ENCODE data around the gene FAM180A.
"Not testable (repeated sequence)": the region's sequence is repeated elsewhere in the genome, so short reads cannot be mapped to it uniquely, and the experiment has no call there.

FAM180A gene

DNA sequence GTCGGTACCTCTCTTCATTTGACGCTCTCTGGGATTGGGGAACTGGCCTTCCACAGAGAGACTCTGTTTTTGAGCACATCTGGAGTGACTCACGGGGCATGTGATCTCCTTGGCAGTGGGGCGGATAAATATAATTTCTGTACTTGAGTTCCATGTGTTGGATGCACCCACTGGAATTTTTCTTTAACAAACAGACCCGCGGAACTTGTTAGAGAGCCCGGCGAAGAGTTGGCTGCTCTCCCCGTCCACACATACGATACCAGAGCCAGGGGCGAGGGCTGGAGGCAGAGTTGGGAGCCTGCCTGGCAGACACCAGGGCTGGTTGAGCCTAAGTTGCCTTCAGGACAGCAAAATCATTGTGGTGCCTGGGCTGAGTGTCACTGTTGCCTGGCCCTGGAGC, at the start of gene FAM180A:
Gene FAM180A, minus strand, starts transcription at position 44 of the 400 bp plus-strand sequence. CDS start 233 bp downstream, outside the sequence.
- DNase-seq, result no peak

DNA sequence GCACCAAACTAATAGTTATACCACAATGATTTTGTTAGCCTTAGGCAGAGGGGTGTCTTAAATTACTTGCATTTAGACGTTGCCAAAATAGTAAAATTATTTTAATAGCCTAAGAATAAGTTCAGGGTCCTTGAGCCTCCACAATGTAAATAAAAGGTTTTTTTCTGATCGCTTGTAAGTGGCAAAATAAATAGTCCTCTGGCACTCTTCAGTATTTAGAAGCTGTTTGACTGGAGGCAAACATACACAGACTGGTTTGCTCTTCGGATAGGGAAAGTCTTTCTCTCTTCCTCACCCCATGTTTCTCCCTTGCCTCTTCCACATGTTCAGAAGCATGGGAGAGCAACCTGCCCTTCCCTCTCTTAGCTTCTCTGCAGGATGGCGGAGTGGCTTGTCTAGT, 49.5 kb upstream of the FAM180A start:
- no peak for DNase-seq

DNA sequence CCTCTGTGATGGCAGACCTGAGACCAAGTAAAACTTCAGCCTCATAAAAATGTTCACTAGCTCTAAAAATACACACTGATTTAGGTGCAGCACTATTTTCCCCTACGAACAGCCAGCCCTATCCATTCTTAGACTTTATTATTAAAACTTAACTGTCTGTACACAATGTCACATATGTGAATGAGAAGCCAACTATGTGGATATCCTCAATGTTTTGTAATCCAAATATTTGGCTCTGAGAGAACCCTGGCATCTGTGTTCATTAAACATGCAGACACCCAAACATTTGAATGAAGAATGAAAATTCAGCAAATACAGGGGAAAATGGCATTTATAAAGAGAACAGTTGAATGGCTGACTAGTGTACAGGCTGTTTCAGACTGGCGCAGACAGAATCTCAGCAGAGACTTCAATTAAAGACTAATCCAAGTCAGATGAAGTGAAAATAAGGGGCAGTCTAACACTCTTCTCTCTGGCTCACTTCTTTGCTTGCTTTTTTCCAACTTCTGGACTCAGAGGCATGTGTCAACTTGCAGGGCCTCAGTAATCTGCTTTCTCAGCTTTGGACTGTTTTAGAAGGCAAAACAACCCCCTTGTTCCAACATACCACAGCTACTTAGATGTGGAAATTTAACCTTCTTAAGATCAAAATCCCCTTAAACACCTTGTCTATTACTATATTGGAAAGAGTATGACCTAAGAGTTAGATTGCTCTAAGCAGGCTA, 47.4 kb upstream of the FAM180A start:
- DNase-seq, result no peak

DNA sequence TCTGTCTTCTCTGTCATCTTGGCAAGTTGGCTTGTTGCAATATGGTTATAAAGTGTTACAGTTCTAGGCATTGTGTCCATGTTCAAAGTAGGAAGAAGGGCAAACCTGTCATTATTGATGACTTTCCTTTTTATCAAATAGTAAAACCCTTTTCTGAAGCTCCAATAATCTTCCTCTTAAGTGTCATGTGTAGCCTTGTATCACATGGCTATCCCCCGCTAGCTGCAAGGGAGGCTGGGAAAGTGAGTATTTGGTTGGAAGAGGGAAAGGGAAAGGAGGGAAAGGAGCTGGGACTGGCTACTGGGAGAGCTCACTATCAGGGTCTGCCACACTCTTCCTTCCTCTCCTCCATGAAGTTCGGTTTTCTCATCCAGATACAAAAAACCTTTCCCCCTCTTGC, 45.2 kb upstream of the FAM180A start:
- DNase-seq, result no peak

DNA sequence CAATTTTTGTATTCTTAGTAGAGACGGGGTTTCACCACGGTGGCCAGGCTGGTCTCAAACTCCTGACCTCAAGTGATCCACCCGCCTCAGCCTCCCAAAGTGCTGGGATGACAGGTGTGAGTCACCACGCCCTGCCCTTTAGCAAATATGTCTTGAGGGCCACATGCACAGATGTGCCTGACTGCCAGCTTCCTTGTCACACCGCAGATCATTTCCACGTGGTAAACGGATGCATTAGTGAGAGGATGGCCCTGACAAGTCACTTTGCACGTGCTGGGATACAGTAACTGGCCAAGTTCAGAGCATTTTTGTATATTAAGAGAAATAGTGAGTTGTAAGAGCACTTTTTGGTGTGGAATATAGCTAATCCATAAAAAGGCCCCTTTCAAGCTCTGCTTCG, 44.3 kb upstream of the FAM180A start:
- no peak for DNase-seq

DNA sequence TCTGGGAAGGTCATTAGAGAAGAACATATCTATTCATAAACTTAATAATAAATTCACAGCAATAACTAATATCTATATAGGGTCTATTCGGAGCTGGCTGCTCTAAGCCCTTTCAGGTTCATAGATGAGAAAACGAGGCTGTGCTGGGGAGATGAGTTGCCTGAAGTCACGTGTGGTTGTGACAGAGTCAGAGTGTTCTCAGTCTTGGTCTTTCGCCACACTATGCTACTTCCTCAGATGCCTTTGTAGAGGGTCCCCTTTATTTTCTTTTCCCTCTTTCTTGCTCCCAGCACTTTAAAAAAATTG, 43.7 kb upstream of the FAM180A start:
- DNase-seq, result no peak

DNA sequence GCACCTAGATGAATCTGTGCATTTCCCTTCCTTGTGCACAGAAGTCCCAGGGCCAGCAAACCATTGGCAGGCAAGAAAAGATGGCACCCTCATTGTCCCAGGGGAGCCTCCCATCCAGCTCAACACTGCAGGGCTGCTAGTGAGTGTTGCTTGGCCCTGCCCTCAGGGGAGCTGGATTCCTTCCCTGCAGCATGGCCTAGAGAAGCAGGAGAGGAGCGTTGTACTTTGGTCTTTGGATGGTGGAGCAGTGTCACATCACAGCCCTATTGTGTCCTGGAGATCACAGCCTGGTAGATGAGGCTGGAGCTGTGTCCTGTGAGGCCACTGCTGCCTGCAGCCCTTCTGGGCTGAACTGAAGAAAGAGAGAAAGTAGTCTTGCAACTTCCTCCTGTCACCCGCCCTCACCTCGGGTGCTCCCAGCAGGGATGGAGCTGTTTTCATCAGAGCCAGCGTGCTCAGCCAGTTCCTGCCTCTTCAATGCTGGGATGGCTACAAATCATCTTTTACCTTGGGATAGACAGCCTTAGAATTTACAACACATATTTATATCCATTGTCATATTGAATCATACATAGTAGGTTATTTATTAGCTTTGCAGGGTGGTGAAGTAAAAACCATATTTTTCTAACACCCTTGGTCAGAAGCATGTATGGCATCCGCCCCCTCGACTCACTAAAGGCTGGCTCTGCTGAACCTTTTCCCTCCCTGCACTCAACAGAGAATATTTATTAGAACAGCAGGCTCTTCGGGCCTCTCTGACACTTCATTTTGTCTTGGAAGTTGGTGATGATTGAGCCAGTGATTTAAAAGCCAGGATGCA, 43.1 kb upstream of the FAM180A start:
- no peak for DNase-seq

DNA sequence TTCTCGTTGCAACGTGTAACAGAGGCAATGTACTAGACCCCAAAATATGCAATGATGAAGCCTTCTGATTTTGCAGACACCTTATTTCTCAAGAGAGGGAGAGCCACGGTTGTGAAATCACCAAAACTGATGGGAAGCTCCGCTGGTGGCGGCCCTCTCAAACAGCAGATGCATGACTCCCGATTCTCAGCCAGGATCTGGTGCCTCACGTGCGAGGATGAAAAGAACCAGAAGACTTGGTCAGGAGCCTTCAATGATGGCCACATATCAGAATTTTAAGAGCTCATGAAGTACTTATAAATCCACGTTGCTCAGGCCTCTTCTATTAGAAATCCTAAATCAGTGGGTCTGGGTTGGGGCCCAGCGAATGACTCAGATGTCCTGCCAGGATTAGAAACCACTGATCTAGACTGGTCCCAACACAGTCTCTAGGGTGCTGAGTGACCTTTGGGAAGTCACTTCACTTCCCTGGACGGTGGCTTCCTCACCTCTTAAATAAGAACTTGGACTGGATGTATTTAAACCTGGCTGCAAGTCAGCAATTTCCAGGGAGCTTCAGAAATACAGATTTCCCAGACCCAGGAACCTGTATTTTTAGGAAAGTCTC, 41.9 kb upstream of the FAM180A start:
- no peak for DNase-seq

DNA sequence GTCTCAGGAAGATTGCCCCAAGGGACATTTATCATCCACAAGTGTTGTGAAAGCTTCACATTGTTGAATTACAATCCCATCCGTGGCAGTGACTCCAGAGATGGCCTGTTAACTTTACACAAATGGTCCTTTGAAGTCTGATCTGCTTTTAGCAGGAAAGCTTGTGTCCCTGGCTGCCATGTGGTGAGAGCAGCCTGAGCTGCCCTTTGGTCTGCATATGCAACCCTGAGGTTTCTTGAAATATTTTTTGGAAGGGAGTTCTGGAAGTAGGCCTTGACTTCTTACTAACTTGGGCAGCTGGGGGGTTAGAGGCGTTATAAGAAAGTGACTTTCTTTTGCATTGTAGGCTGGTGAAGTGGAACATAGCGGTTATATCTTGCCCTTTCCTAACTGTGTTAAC, 41.3 kb upstream of the FAM180A start:
- no peak for DNase-seq

DNA sequence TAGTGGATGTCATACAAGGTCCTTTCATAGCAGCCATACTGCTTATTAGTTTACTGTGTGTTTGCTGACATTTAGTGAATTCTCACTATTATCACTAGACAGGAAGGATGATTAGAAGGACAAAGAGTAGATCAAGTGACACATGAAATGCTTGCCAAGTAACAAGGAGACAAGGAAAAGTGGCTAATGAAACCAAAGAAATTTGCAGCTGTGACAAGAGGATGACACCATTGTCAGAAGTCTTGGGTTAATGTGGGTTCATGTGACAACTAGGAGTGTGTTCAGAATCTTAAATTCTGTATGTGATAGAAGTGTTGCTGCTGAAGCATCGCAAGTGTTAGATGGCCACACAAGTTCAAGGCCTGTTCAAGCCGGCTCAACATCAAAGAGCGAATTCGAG, 40.8 kb upstream of the FAM180A start:
- no peak for DNase-seq

DNA sequence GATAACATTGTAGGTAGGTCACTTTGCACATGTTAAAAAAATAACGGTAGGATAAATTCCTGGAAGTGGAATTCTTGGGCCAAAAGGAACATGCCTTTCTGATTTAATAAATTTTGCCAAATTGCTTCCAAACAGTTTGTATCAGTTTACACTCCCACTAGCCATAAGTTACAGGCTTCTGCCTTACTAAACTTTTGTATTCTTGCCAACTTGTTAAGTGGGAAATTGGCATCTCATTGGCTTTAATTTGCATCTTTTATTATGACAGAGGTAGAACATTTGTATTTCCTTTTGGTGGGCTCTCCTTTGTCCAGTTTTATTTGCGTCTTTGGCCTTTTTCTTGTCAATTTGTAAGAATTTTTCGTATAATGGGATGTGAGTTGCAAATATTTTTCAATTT, 38.3 kb upstream of the FAM180A start:
- no peak for DNase-seq

DNA sequence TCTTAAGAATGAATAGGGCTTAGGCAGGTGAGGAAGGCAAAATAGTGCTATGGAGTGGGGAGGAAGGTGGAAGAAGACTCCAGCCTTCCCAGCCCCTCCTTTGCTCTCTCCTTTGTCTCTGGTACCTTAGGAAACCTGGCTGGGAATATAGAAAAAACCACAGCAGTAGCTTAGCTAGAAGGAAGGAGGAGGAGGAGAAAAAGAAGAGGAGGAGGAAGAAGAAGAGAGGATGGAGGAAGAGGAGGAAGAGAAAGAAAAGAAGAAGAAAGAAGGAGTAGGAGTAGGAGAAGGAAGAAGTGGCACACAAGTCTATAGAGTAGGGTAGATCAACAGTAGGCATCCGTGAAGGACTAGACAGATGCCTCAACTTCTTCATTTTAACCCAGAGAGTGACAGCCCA, 36.5 kb upstream of the FAM180A start:
- DNase-seq, result no peak

DNA sequence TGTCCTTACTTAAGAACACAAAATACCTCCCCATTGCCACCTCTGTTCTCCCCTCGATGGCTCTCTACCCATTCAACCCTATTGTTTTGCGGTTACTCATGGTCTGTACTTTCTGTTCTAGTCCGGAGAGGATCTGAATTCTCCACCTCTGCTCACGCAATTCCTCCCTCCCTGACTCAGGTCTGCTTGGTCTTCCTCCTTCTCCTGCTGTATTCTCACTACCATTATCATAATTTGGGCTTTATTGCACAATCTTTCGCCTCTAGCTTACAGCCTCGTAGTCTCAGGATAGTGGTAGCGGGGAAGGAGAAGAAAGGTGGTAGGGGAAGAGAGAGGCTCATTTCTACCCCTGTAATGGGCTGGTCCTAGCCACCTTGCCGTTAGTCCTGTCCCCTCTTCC, 35.4 kb upstream of the FAM180A start:
- no peak for DNase-seq

DNA sequence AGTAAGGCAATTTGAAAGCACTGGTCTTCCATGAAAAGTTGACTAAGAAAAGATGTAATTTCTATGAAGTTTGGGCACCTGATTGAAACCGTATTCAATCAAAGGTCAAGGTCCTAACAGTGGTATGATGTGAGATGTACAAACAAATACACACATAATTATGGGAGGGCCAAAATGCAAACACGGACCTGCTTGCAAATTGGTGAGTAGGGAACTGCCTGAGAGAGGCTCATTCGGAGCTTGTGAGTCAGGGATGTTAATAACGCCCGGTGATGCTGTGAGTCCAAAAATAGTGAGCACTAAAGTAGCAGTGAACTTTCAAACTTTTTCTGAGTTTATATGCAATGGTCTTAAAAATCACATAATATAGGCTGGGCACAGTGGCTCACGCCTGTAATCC, 34.2 kb upstream of the FAM180A start:
- DNase-seq, result no peak

DNA sequence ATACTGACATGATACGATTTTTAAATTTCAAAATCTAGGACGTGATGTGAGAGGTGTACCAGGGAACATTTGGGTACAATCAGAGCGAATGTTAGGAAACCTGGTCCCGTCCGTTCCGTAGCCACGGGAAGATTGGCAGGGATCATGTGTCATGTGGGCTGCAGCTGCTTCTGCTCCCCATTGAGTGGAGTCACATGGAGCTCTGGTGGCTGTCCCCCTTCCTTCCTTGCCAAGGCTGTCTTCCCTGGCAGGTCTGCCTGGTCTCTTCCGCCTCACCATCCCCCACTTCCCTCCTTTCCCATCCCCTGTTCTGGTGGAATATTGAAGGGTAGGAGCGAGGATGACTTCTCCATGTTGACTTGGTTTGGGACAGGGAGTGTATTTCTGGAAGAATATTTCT, 33.8 kb upstream of the FAM180A start:
- no peak for DNase-seq

DNA sequence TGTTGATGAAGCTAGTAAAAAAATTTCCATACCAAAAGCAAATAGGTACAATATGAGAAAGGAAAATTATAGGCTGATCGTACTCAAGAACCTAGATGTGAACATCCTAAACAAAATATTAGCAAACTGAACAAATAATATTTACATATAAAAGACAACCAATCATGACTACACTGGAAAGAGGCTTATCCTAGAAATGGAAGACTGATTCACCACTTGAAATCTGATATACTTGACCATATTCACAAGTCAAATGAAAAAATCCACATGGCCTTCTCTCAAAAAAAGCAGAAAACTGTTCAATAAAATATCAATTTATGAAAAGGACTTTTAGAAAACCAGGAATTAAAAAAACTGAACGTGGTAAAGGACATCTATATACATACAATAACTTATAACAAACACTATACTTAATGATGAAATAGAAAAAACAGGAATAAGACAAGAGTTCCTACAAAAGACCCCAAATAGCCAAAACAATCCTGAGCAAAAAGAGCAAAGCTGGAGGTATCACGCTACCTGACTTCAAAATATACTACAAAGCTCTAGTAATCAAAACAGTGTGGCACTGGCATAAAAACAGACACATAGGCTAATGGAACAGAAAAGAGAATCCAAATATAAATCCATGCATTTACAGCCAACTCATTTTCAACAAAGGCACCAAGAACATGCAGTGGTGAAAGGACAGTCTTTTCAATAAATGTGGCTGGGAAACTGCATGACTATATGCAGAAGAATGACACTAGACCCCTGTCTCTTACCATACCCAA, 29.2 kb upstream of the FAM180A start:
- DNase-seq, result no peak

DNA sequence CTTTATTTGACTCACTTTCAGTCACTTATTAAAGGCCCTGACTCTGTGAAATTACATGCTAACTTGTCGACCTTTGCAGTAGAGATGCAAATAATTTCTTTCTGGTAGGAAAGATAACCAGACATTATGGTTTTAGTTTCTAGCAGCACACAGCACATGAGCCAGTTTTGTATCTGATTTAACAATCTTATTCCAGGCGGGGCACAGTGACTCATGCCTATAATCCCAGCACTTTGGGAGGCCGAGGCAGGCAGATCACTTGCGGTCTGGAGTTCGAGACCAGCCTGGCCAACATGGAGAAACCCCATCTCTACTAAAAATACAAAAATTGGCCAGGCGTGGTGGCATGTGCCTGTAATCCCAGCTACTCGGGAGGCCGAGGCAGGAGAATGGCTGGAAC, 27.3 kb upstream of the FAM180A start:
- not testable (repeated sequence) for DNase-seq

DNA sequence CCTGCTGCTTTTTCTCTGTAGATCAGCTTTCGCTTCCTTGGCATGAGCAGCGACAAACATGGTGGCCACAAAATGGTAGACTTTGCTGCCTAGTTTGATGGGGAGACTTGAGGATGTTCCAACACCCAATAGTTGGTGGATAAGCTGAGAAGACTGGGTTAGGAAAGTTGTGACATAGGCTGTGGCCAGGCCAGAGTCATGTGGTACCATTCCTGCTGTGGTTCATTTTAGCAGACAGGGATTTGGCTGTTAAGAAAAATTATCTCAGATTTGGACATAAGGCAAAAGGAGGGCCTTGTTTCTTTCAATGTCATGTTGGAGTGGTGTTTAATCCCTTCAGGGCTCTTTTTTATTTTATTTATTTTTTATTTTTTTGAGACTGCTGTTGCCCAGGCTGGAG, 26.6 kb upstream of the FAM180A start:
- DNase-seq, result no peak

DNA sequence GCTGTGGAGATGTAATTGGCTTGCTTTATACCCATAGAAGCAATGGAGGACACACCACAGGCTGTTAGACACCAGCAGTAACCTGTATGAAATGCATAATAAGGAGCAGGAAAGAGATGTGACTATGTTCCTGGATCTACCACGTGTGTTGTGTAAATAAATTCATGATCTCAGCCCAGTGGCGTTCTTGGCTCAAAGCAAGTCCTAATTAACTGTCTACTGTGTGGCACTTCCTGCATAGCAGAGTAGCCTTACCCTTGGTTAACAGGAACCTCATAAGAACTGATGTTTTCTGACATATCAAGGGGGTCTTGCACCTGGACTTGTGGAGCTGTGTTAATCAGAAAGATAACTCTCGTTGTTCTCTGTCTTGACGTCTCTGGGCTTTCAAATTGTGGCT, 25.7 kb upstream of the FAM180A start:
- no peak for DNase-seq

DNA sequence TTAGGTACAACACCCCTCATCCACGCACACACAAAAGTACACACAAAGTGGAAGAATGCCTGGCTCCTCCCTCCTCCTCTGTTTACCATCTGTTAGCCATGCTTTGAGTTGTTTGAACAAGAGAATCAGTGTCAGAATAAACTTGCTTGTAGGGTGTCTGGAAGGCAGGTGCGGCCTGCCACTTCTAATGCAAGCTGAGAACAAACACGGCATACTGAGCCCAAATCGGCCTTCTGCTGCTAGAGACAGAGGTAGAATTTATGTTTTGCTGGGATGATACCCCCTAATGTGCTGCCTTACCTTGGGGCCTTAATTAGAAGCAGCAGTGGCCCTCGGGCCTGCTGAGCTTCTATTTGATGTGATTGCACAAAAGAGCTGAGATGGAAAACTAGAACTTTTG, 24.9 kb upstream of the FAM180A start:
- DNase-seq, result no peak

DNA sequence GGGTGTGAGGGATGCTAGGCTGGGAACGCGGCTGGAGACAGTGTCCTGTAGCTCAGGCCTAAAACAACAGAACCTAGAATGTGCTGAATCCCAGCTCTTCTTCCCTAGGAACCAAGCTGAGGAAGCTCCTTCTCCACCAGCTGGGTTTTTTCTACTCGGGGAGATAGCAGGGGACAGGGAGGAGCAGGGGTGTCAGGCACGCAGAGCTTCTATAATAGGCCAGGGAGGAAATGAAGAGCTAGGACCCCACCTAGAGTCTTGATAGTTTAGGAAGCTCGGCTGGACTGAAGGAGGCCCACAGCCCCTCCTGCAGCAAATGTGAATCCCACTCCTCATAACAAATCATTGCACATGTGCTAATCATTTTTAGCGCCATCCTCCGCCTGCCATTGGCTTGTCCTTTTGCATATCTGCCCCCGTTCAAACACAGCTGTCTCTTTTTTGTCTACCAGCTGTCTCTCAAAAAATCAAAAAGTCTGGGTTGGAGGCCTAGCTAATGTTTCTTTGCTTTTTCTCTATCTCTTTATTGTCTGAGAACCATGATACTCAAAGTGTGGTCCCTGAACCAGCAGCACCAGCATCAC, 24.1 kb upstream of the FAM180A start:
- DNase-seq, result no peak

DNA sequence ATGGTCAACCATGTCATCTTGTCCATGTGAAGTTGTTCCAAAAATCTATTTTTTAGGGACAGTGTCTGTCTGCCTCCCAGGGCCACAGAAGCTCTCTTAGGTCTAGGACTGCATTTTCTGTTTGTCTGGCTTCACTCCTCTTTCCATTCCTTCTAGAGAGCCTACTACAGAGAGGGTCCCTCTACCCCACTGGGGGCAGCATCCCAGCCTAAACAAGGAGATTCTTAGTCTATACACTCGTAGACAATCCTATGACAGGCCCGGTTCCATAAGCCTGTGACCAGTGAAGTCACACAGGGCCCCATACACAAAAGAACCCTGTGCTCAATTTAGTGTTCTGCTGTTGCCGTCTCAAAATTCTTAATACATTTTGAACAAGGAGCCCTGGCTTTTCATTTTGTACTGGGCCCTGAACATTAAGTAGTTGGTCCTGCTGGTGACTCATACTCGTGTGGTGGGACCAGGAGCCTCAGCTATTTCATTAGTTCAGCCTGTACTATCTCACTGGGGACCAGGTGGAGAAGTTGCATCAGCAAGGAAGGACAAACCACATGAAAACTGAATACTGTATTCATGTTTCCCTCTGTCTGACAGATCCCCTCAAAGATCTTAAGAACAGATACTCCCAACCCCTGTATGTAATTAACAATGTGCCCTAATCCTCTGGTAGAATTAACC, 23.5 kb upstream of the FAM180A start:
- no peak for DNase-seq

DNA sequence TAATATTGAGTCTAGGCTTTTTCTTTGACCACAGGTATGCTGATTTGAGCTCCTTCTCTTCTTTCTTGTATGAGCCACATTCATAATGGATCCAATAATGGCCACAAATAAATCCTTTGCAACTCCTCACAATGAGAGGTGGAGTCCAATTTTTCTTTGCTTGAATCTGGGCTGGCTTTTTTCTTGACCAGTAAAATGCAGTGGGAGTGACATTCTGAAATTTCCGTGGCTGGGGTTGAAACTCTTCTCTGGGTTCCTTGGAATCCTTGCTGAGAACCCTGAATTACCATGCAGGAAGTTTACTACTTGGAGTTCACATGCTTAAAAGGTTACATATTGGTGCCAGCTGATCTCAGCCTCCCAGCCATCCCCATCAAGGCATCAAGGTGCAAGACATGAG, 22.4 kb upstream of the FAM180A start:
- no peak for DNase-seq

All from CD4-positive, alpha-beta T cell treated with Interleukin-12 subunit alpha and Interleukin-12 subunit beta, for 1 hour (primary cell).